Measurements from ENCODE around the gene HOMER3. TPM values are rescaled to one million over a fixed set of nuclear protein-coding genes. Genes with fewer than 3 reads are reported as not detected.

Gene HOMER3
- total and polyA plus RNA-seq, 2 experiments from 2014 or later = 16.7 to 38.4 TPM

- DNase-seq (ENCODE audit: low spot score) (no peak), ATAC-seq (no peak)
- Histone ChIP-seq H3F3A (replicated peaks; ENCODE audit: low read depth) (no peaks in the 10 kb centered on the region), H4K20me1 (replicated peaks; ENCODE audit: insufficient read depth) (no peaks in the 10 kb centered on the region), H3K4me1 (ENCODE audit: insufficient read depth) (no peaks in the 10 kb centered on the region), H3K9me2 (ENCODE audit: insufficient read depth) (no peaks in the 10 kb centered on the region), H3K79me2 (replicated peaks; ENCODE audit: insufficient read depth) (no peaks in the 10 kb centered on the region), H3K27ac (ENCODE audit: low read depth) (no peak overlapping the region), H3K4me3 (no peak overlapping the region), H3K27me3 (ENCODE audit: insufficient read depth) (no peaks in the 10 kb centered on the region), H2AFZ (no peak overlapping the region), H3K36me3 (ENCODE audit: insufficient read depth) (no peaks in the 10 kb centered on the region), H3K4me2 (no peak overlapping the region)
- H3K36me3 Mint-ChIP-seq (ENCODE audit: low read depth) = no peaks in the 10 kb centered on the region
- H3K9me3 Mint-ChIP-seq = no peaks in the 10 kb centered on the region
- no peak overlapping the region for H3K27ac Mint-ChIP-seq
- H3K4me1 Mint-ChIP-seq = no peaks in the 10 kb centered on the region
- TF ChIP-seq NANOG (IDR thresholded peaks at IDR 0.05; ENCODE audit: borderline replicate concordance) = no peak
- TF ChIP-seq CTCF (conservative IDR thresholded peaks at IDR 0.05; ENCODE audit: low read depth in 2 of 2) = no peak
- no peak for TF ChIP-seq REST (IDR thresholded peaks at IDR 0.05; ENCODE audit: unreplicated experiment)
- TF ChIP-seq STAT1 (IDR thresholded peaks at IDR 0.05; ENCODE audit: unreplicated experiment) = no peak
- no peak for TF ChIP-seq POLR2AphosphoS5 (IDR thresholded peaks at IDR 0.05; ENCODE audit: low read depth)
- no peak for TF ChIP-seq ETS1 (IDR thresholded peaks at IDR 0.05)
- no peak for TF ChIP-seq CREB1 (CRISPR knock-in tag; IDR thresholded peaks at IDR 0.05; ENCODE audit: low read depth)
- TF ChIP-seq EZH2 (IDR thresholded peaks at IDR 0.05; ENCODE audit: low read depth, unreplicated experiment) = no peak
- TF ChIP-seq ZNF331 (CRISPR knock-in tag; IDR thresholded peaks at IDR 0.05; ENCODE audit: low read depth) = no peak
- no peak for TF ChIP-seq JUNB (IDR thresholded peaks at IDR 0.05; ENCODE audit: unreplicated experiment)
- H3K27me3 Mint-ChIP-seq (ENCODE audit: insufficient read depth, low read depth, poor library complexity) = peaks cover 6% of the 10 kb centered on the region
- H3K4me3 Mint-ChIP-seq = no peak overlapping the region
These were observed 34.9 kb upstream of the HOMER3 start for GRCh38 chr19:18975869-18976268.

GRCh38 chr19:18975011-18975410 is 34.0 kb upstream of the HOMER3 start:
- Histone ChIP-seq H2AFZ (no peak overlapping the region), H3K9me2 (ENCODE audit: insufficient read depth) (no peaks in the 10 kb centered on the region), H3K36me3 (ENCODE audit: insufficient read depth) (no peaks in the 10 kb centered on the region), H3K4me1 (ENCODE audit: insufficient read depth) (no peaks in the 10 kb centered on the region), H3K27ac (ENCODE audit: low read depth) (no peak overlapping the region), H4K20me1 (replicated peaks; ENCODE audit: insufficient read depth) (no peaks in the 10 kb centered on the region), H3K4me2 (no peak overlapping the region), H3F3A (replicated peaks; ENCODE audit: low read depth) (no peaks in the 10 kb centered on the region), H3K27me3 (ENCODE audit: insufficient read depth) (no peaks in the 10 kb centered on the region), H3K4me3 (no peak overlapping the region), H3K79me2 (replicated peaks; ENCODE audit: insufficient read depth) (no peaks in the 10 kb centered on the region)
- Mint-ChIP-seq H3K27ac (no peak overlapping the region), H3K27me3 (ENCODE audit: insufficient read depth, low read depth, poor library complexity) (peaks cover 6% of the 10 kb centered on the region), H3K9me3 (no peaks in the 10 kb centered on the region), H3K36me3 (ENCODE audit: low read depth) (no peaks in the 10 kb centered on the region), H3K4me3 (no peak overlapping the region), H3K4me1 (no peaks in the 10 kb centered on the region)
- DNase-seq (ENCODE audit: low spot score) = no peak
- no peak for ATAC-seq
- no peak for TF ChIP-seq CREB1 (CRISPR knock-in tag; IDR thresholded peaks at IDR 0.05; ENCODE audit: low read depth)
- TF ChIP-seq ZNF331 (CRISPR knock-in tag; IDR thresholded peaks at IDR 0.05; ENCODE audit: low read depth) = no peak
- no peak for TF ChIP-seq ZNF114 (CRISPR knock-in tag; IDR thresholded peaks at IDR 0.05)
- TF ChIP-seq STAT1 (IDR thresholded peaks at IDR 0.05; ENCODE audit: unreplicated experiment) = no peak
- no peak for TF ChIP-seq CTCF (conservative IDR thresholded peaks at IDR 0.05; ENCODE audit: low read depth in 2 of 2)
- TF ChIP-seq JUNB (IDR thresholded peaks at IDR 0.05; ENCODE audit: unreplicated experiment) = no peak
- no peak for TF ChIP-seq NANOG (IDR thresholded peaks at IDR 0.05; ENCODE audit: borderline replicate concordance)
- no peak for TF ChIP-seq ETS1 (IDR thresholded peaks at IDR 0.05)

Data from GM23338 (cell line).